TTC549 (cell line): Measurements from ENCODE around the gene CFAP20DC.

Source experiments
- FAIRE-seq: peaks from 2 replicates; lab custom pipeline; 2012; peaks lifted over from hg19 to GRCh38; lab: Jason Lieb, UNC

Gene CFAP20DC

GRCh38 chr3:58799271-58799670 is 250.6 kb downstream of the CFAP20DC start:
- FAIRE-seq = no peak

- no peak for FAIRE-seq
Measured at GRCh38 chr3:58798312-58798711, 251.5 kb downstream of the CFAP20DC start.

DNA sequence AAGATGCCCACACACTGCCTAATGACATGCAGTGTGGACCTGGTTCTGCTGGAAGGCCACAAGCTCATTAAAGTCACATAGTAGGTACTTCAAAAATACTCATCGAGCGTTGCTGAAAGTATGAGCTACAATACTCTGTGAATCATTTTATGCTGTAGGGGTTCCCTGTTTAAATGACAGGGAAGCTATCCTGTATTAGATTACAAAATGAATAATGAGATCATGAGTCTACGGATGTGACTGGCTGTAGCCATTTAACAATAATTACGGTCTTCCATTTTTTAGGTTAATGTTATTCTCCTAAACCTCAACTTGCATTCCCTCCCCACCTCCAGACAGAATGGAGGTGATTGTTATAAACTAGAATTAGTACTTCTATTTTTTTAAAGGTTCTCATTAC is 255.1 kb downstream of the CFAP20DC start:
- no peak for FAIRE-seq

DNA sequence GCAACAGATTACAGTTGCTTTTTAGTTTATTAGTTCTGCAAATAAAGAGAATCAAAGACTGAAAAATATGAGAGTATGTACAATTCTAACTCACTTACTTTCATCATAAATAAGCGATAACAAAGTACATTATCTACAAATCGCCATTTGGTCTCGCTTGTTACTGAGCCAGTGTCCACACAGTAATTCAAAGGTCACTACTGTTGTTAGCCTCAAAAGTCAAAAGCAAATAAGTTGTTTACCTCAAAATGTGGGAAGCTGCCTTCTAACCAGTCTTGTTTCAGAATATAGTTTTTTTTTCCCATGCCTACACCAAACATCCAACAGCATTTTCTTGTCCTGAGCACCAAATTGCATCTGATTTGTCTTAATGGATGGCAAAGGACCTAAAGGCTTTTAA is 255.9 kb downstream of the CFAP20DC start:
- no peak for FAIRE-seq

GRCh38 chr3:58792921-58793451 is 256.8 kb downstream of the CFAP20DC start:
- FAIRE-seq = no peak

DNA sequence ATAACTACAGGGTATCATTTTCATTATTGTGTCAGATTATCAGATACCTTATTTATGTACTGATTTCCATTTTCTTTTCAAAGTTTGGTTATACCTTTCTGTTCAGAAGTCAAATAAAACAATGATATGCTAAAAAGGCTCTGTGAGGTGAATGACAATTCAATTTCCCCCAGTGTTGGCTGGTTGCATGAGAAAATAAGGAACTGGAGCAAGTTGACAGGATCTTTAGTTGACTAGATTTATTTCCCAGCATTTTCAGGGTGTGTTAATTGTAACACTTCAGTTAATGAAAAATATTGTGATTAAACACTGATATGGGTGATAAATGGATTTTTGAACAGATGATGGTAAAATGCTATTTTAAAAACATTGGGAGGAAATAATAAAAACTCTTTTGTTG is 260.4 kb downstream of the CFAP20DC start:
- no peak for FAIRE-seq

DNA sequence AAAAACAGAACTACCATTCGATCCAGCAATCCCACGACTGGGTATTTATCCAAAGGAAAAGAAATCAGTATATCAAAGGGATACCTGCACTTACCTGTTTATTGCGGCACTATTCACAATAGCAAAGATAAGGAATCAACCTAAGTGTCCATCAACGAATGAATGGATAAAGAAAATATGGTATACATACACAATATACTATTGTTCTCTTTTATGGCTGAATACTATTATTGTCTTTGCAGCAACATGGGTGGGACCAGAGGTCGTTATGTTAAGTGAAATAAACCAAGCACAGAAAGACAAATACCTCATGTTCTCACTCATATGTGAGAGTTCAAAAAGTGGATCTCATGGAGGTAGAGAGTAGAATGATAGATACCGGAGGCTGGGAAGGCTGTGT is 264.9 kb downstream of the CFAP20DC start:
- FAIRE-seq = no peak

- no peak for FAIRE-seq
Measured at GRCh38 chr3:58784425-58784824, 265.4 kb downstream of the CFAP20DC start.

GRCh38 chr3:58783845-58784244 is 266.0 kb downstream of the CFAP20DC start:
- FAIRE-seq = no peak

- no peak for FAIRE-seq
Measured at GRCh38 chr3:58779934-58780333, 269.9 kb downstream of the CFAP20DC start.

GRCh38 chr3:58776231-58776630 is 273.6 kb downstream of the CFAP20DC start:
- no peak for FAIRE-seq

- no peak for FAIRE-seq
Measured at GRCh38 chr3:58772462-58772861, 277.4 kb downstream of the CFAP20DC start.

DNA sequence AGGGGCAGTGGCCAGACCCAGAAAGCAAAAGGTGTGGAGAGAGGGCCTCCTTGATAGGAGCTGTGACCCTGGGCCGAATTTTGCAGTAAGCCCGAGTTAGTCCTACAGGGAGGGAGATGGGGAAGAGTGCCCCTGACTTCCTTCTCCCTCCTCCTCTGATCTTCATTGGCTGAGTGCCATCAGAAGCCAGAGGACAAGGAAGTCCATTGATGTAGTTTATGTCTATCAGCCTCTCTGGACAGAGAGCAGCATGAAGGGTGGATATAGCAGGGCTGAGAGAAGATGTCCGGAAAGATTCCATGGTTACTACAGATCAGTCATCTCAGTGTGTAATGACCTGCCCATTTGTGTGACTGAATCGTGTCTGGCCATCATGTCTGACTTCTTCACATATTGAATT is 280.8 kb downstream of the CFAP20DC start:
- FAIRE-seq = no peak

- no peak for FAIRE-seq
Measured at GRCh38 chr3:58766587-58767282, 283.1 kb downstream of the CFAP20DC start.

DNA sequence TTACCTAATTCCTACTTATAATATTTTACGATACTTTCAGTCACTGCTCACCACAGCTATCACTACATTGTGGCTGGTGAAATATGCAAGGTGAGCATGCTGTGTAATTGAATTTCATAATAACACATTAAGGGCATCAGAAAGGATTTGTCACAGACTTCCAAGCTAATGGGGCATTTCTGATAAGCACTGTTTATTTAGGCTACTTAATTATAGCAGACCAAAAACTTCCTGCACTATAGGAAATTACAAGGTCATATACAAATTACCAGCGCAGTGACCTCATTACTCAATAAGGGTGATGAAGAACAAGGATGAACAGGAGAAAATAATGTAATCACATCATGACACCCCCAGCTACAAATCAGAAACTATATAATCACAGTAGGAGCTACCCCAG is 294.7 kb downstream of the CFAP20DC start:
- FAIRE-seq = no peak

DNA sequence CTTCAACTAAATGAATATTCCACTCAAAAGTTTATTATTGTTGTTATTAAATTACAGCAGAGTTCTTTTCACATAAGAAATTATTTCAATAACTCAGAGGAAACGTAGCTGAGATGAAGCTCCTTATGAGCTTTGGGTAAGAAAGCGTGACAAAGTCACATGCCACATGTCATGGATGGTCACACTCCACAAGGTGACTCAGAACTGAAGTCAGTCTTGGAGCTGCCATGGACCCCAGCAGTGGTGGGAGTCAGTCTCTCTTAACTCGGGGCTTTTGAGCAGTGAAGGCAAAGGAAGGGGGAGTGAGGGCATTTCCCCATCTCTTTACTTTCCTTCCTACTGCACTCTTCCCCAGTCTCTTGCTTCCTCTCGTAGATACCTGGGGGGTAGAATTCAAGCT is 295.8 kb downstream of the CFAP20DC start:
- no peak for FAIRE-seq

DNA sequence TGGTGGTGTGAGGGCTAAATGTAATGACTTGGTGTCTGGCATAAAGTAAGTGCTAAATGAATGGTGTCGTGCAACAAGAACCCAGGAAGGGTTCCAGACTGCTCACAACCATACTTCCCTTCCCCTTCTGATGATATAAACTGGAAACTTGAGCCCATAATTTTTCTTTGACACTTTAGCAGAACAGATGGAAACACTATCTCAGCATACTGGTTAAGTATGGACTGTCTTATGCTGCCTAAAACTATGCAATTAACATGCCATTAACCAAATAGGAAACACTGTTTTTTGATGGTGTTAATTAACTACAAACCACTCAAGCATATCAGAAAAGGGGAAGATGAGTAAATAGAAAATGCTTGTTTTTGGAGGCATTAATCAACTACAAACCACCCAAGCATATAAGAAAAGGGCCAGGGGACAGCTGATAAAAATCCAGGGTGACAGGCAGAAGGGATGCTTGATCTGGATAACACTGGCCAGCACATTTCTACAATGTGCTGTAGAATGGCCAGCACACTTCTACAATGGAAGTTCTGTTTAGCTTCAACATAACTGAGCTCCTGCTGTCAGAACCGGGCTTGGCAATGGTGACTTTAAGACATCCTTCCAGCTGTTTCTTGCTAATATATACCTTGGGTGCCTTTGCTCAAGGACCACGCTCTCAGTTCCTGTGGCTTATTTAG is 297.8 kb downstream of the CFAP20DC start:
- no peak for FAIRE-seq

DNA sequence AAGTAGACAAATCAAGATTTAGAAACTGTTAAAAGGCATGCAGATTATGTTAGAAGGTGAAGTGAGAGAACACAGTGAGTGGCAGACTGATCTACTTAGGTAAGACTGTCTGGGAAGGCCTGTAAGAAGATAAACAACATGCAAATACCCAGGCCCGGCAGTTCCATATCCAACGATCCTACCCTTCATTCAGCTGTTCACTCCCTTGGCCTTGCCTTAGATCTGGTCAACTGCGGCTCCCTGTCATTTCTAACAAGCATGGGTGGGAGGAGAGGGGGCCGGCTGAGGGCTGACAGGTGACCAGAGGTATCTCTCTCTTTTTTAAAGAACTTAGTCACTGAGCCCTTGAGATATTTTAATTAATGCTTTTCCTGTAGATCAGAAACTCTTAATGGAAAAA is 298.6 kb downstream of the CFAP20DC start:
- no peak for FAIRE-seq

DNA sequence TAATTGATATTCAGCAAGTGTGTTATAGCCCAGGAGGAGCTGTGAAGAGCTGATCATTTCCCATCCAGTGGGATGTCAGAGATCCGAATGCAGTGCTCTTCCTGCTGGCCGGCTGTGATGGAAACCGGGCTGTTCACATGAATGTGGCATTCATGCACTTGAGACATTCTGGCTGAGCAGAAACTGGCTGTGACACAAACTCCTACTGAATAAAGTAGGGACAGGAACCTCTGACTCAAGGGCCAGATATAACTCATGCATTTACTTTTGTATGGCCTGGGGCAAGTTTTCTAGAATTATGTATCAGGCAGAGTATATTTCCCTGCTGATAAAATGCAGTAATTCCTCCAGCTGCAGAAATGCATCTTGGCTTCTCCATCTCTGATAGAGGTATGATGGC is 299.9 kb downstream of the CFAP20DC start:
- no peak for FAIRE-seq

- no peak for FAIRE-seq
Measured at GRCh38 chr3:58748024-58748423, 301.8 kb downstream of the CFAP20DC start.

DNA sequence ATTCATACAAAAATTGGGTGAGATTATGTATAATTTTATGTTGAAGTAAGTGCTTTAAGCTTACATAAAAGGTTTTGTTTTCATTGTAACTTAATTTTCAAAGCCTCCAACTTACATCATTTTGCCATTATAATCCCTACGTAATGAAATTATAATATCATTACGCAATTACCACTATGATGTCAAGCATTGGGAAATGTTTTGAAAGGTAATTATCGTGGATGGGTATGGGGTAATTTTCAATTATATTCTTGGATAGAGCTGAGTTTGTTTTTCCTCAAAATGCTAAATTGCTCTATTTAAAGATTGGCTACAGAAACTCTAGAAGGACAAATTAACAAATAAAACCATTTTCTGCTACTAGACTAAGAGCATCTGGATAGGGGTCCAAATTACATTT is 303.1 kb downstream of the CFAP20DC start:
- FAIRE-seq = no peak

GRCh38 chr3:58743296-58743695 is 306.5 kb downstream of the CFAP20DC start:
- no peak for FAIRE-seq

DNA sequence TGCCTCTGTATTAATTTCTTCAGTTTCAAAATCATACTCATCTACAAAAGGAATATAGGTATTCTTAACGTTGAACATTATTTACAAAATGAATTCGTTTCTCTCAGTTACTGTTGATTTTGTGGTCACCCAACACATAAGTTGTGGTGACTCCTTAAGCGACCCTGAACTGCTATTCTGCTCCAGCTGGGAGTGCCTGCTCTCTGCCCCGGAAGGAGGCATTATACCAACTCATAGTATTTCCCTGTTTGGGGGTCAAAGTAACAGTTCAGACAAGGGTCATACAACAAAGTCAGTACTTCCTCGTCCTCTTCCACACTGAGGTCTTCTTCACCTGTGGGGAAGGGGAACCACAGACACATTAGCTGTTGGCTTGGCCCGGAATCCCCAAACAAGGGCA is 307.6 kb downstream of the CFAP20DC start:
- no peak for FAIRE-seq

- no peak for FAIRE-seq
Measured at GRCh38 chr3:58737644-58738043, 312.2 kb downstream of the CFAP20DC start.
